Astrocyte (in vitro differentiated cells and primary cell): ENCODE results near the gene KCNMA1. TPM values are rescaled to one million over a fixed set of nuclear protein-coding genes. Genes with fewer than 3 reads are reported as not detected.

Experiments
- DNase-seq: peaks from one replicate; pipeline ENCODE4 v3.0.0-alpha.2; 2010; ENCODE audit warnings: low read depth
- FAIRE-seq: peaks from 2 replicates; lab custom pipeline; 2011; peaks lifted over from hg19 to GRCh38; lab: Jason Lieb, UNC
- H2AFZ ChIP-seq: 2 replicates; pipeline ENCODE4 v1.6.0; 2012; ENCODE audit warnings: low read depth, low read length, inconsistent platforms
- H3K27ac ChIP-seq: 2 replicates; pipeline ENCODE4 v1.5.1; 2011; ENCODE audit warnings: low read depth, low read length, inconsistent platforms
- H3K27me3 ChIP-seq: 2 replicates; pipeline ENCODE4 v1.6.0; 2011; ENCODE audit warnings: low read length, inconsistent platforms; ENCODE audit not compliant: insufficient read depth
- H3K36me3 ChIP-seq: 2 replicates; pipeline ENCODE4 v1.5.1; 2011; ENCODE audit warnings: low read length, inconsistent platforms; ENCODE audit not compliant: insufficient read depth
- H3K4me1 ChIP-seq: 2 replicates; pipeline ENCODE4 v1.5.1; 2011; ENCODE audit warnings: low read length, inconsistent platforms; ENCODE audit not compliant: insufficient read depth
- H3K4me2 ChIP-seq: 2 replicates; pipeline ENCODE4 v1.6.0; 2012; ENCODE audit warnings: low read length, inconsistent platforms
- H3K4me3 ChIP-seq: 2 replicates; pipeline ENCODE4 v1.5.1; 2011; ENCODE audit warnings: low read depth, mild to moderate bottlenecking, low read length, inconsistent platforms; ENCODE audit not compliant: insufficient read depth
- H3K79me2 ChIP-seq: 2 replicates; pipeline ENCODE4 v1.6.0; 2012; ENCODE audit warnings: mild to moderate bottlenecking, low read length, inconsistent platforms; ENCODE audit not compliant: insufficient read depth
- H3K9ac ChIP-seq: 2 replicates; pipeline ENCODE4 v1.6.0; 2012; ENCODE audit warnings: mild to moderate bottlenecking, low read length, inconsistent platforms
- H3K9me3 ChIP-seq: 2 replicates; pipeline ENCODE4 v1.5.1; 2012; ENCODE audit warnings: low read depth, mild to moderate bottlenecking, low read length, inconsistent platforms; ENCODE audit not compliant: insufficient read depth
- H4K20me1 ChIP-seq: 2 replicates; pipeline ENCODE4 v1.6.0; 2012; ENCODE audit warnings: low read length, inconsistent platforms; ENCODE audit not compliant: insufficient read depth
- H3K27ac Mint-ChIP-seq: one replicate; pipeline ENCODE4 v1.8.0; 2021; ENCODE audit warnings: mild to moderate bottlenecking, mixed read lengths; ENCODE audit not compliant: unreplicated experiment
- H3K27me3 Mint-ChIP-seq: one replicate; pipeline ENCODE4 v1.8.0; 2021; ENCODE audit warnings: low read depth, mixed read lengths; ENCODE audit not compliant: unreplicated experiment
- H3K36me3 Mint-ChIP-seq: one replicate; pipeline ENCODE4 v1.8.0; 2021; ENCODE audit warnings: low read depth, mixed read lengths; ENCODE audit not compliant: unreplicated experiment
- H3K4me1 Mint-ChIP-seq: one replicate; pipeline ENCODE4 v1.8.0; 2021; ENCODE audit warnings: low read depth, mixed read lengths; ENCODE audit not compliant: unreplicated experiment
- H3K4me3 Mint-ChIP-seq: one replicate; pipeline ENCODE4 v1.8.0; 2021; ENCODE audit warnings: mild to moderate bottlenecking, moderate library complexity, mixed read lengths; ENCODE audit not compliant: unreplicated experiment
- H3K9me3 Mint-ChIP-seq: one replicate; pipeline ENCODE4 v1.8.0; 2021; ENCODE audit warnings: mild to moderate bottlenecking, mixed read lengths; ENCODE audit not compliant: unreplicated experiment
- EZH2 ChIP-seq: IDR thresholded peaks from 2 replicates; pipeline ENCODE4 v1.6.1; 2012; ENCODE audit warnings: mild to moderate bottlenecking, low read length, inconsistent platforms; ENCODE audit not compliant: insufficient read depth
- total RNA-seq: library from RNA; stranded (reverse); gene quantifications from 2 replicates; pipeline ENCODE4 v1.2.1, GENCODE V29; 2021
- TF ChIP-seq, protein P1 (sequence below): IDR thresholded peaks from 2 replicates; pipeline ENCODE4 v1.5.1; 2011; ENCODE audit warnings: low read depth, mild to moderate bottlenecking, inconsistent platforms, low read length, moderate library complexity; ENCODE audit not compliant: insufficient read depth

Gene KCNMA1
- total RNA-seq, 1 donor from 2014 or later: 45.8 TPM

DNA sequence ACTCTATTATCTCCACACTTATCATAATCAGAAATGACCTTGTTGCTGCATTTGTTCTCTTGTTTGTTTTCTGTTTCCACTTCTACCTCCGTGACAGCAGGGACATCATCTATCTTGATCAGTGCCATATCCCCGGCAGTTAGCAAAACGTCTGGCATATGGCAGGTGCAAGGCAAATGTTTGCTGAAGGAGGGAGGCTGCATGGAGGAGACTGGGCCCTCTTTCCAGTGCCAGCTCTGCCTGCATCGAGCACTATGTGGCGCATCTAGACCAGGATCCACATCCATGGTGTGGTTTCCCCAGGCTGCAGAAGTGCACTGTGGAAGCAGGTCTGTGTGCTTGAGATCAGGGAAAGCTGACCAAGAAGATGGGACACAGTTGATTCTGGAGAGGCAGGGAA lies 181.2 kb downstream of the KCNMA1 start:
- Mint-ChIP-seq H3K9me3 (no peaks in the 10 kb centered on the region), H3K4me1 (peaks cover 19% of the 10 kb centered on the region), H3K36me3 (no peaks in the 10 kb centered on the region), H3K27ac (peak overlapping the region; percentile 1), H3K27me3 (no peaks in the 10 kb centered on the region), H3K4me3 (no peak overlapping the region)
- H3K4me1 ChIP-seq: peaks cover 7% of the 10 kb centered on the region
- DNase-seq (no peak), FAIRE-seq (no peak)
- no peak for TF ChIP-seq EZH2
- TF ChIP-seq, protein P1, sequence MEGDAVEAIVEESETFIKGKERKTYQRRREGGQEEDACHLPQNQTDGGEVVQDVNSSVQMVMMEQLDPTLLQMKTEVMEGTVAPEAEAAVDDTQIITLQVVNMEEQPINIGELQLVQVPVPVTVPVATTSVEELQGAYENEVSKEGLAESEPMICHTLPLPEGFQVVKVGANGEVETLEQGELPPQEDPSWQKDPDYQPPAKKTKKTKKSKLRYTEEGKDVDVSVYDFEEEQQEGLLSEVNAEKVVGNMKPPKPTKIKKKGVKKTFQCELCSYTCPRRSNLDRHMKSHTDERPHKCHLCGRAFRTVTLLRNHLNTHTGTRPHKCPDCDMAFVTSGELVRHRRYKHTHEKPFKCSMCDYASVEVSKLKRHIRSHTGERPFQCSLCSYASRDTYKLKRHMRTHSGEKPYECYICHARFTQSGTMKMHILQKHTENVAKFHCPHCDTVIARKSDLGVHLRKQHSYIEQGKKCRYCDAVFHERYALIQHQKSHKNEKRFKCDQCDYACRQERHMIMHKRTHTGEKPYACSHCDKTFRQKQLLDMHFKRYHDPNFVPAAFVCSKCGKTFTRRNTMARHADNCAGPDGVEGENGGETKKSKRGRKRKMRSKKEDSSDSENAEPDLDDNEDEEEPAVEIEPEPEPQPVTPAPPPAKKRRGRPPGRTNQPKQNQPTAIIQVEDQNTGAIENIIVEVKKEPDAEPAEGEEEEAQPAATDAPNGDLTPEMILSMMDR: no peak
- H4K20me1 ChIP-seq: peaks cover 3% of the 10 kb centered on the region
- no peak overlapping the region for H3K27ac ChIP-seq
- H2AFZ ChIP-seq: no peak overlapping the region
- no peak overlapping the region for H3K4me3 ChIP-seq
- H3K9me3 ChIP-seq: no peaks in the 10 kb centered on the region
- no peak overlapping the region for H3K9ac ChIP-seq
- H3K36me3 ChIP-seq: no peaks in the 10 kb centered on the region
- no peak overlapping the region for H3K4me2 ChIP-seq
- no peaks in the 10 kb centered on the region for H3K79me2 ChIP-seq
- no peaks in the 10 kb centered on the region for H3K27me3 ChIP-seq

DNA sequence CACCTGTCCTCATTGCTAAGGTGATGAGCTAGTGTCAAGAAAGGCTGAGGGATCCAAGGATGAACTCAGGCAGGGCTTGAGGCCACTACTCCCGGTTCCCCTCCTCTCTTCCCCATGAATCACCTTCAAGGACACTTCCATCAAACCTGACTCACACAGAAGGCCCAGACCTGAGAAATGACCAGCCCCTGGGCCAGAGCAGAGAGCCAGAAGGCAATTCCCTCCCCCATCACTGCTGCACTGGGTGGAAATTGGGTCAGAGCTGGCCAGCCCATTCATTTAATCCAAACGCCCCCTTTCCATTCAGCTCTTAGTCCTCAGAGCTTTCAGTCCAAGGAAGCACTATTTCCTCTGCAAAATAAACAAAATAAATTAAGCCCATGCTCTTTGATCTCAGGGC lies 182.0 kb downstream of the KCNMA1 start:
- Histone ChIP-seq H3K9me3 (no peaks in the 10 kb centered on the region), H3K36me3 (no peaks in the 10 kb centered on the region), H3K4me1 (peaks cover 7% of the 10 kb centered on the region), H3K79me2 (no peaks in the 10 kb centered on the region), H3K27me3 (no peaks in the 10 kb centered on the region), H2AFZ (no peak overlapping the region), H3K4me2 (no peak overlapping the region), H3K27ac (no peak overlapping the region), H3K4me3 (no peak overlapping the region), H3K9ac (no peak overlapping the region), H4K20me1 (peaks cover 3% of the 10 kb centered on the region)
- Mint-ChIP-seq H3K9me3 (no peaks in the 10 kb centered on the region), H3K27me3 (no peaks in the 10 kb centered on the region), H3K4me1 (peaks cover 18% of the 10 kb centered on the region), H3K27ac (no peak overlapping the region), H3K4me3 (no peak overlapping the region), H3K36me3 (peaks cover 3% of the 10 kb centered on the region)
- no peak for TF ChIP-seq EZH2
- TF ChIP-seq, protein P1: no peak
- FAIRE-seq: no peak
- peak; percentile 16 for DNase-seq

DNA sequence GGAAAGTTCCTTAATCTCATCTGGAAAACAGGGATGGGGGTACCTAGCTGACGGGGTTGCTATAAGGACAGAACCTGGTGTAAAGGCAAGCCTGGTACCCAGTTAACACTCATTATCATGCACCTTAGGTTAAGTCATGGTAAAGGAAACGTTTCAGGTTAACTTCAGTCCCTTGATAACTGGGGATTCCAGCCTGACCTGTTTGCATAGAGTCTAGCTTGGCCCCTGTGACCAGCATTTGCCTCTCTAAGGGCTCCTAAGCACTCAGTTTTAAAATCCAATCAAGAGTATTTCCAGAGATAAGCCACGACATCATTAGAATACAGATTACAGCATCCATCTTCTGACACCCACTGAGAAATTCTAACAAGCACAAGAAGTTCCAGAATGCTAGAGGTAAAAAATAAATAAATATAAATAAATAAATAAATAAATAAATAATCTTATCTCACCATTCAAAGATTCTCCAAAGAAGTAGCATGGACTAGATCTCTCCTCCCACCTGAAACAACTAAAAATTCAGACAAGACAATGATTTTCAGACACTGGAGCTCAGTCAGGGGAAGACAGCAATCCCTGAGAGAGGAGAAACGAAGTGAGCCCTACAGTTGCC lies 184.6 kb downstream of the KCNMA1 start:
- no peaks in the 10 kb centered on the region for H3K9me3 Mint-ChIP-seq
- Histone ChIP-seq H3K4me1 (peaks cover 7% of the 10 kb centered on the region), H3K9me3 (no peaks in the 10 kb centered on the region), H4K20me1 (peaks cover 3% of the 10 kb centered on the region), H3K9ac (no peak overlapping the region), H3K79me2 (no peaks in the 10 kb centered on the region), H3K27ac (no peak overlapping the region), H3K4me2 (no peak overlapping the region), H2AFZ (no peak overlapping the region), H3K4me3 (no peak overlapping the region), H3K36me3 (no peaks in the 10 kb centered on the region), H3K27me3 (no peaks in the 10 kb centered on the region)
- no peak for DNase-seq
- no peak for TF ChIP-seq EZH2
- TF ChIP-seq, protein P1: no peak
- no peak overlapping the region for H3K4me3 Mint-ChIP-seq
- H3K27me3 Mint-ChIP-seq: no peaks in the 10 kb centered on the region
- peaks cover 3% of the 10 kb centered on the region for H3K36me3 Mint-ChIP-seq
- FAIRE-seq: no peak
- no peak overlapping the region for H3K27ac Mint-ChIP-seq
- peaks cover 8% of the 10 kb centered on the region for H3K4me1 Mint-ChIP-seq
